HL-60 (cell line): ENCODE data around the gene WDR37.

Experiments
- DNase-seq, 2 experiments: peaks; one replicate each; pipeline ENCODE4 v3.0.0-alpha.2; 2010 to 2020; ENCODE audit warnings: low read depth in 1 of 2, low spot score in 1 of 2
- H3K27ac ChIP-seq: fragments of 250-450 bp; sonication (Bioruptor Pico); replicated peaks from 2 replicates; pipeline ENCODE4 v1.5.1; 2020; ENCODE audit warnings: mild to moderate bottlenecking, moderate library complexity
- H3K27me3 ChIP-seq: fragments of 250-450 bp; sonication (Bioruptor Pico); 2 replicates; pipeline ENCODE4 v1.5.1; 2021; ENCODE audit warnings: mild to moderate bottlenecking, moderate library complexity; ENCODE audit not compliant: insufficient read depth, poor library complexity, severe bottlenecking
- H3K4me3 ChIP-seq: replicated peaks from 2 replicates; pipeline ENCODE4 v1.5.1; 2011; ENCODE audit warnings: mild to moderate bottlenecking, control low read depth, low read length; ENCODE audit not compliant: insufficient read depth
- GABPA ChIP-seq: IDR thresholded peaks from 2 replicates; pipeline ENCODE4 v1.6.1; 2012; ENCODE audit warnings: low read depth
- POLR2AphosphoS5 ChIP-seq: IDR thresholded peaks from 2 replicates; pipeline ENCODE4 v1.6.1; 2012; ENCODE audit warnings: low read depth
- REST ChIP-seq: IDR thresholded peaks from 2 replicates; pipeline ENCODE4 v1.6.1; 2012; ENCODE audit warnings: low read depth; ENCODE audit not compliant: insufficient replicate concordance
- SPI1 ChIP-seq: IDR thresholded peaks from 2 replicates; pipeline ENCODE4 v1.6.1; 2012; ENCODE audit warnings: low read depth, mild to moderate bottlenecking, borderline replicate concordance
- long read RNA-seq: library from polyadenylated mRNA; unstranded; transcript quantifications from one replicate; pipeline ENCODE4 v2.0.0, GENCODE V29; 2020
- TF ChIP-seq, protein P1 (sequence below): IDR thresholded peaks from one replicate; pipeline ENCODE4 v1.5.1; 2011; ENCODE audit warnings: low read length, control low read depth, inconsistent platforms; ENCODE audit not compliant: insufficient read depth

WDR37 gene
- long read RNA-seq, full-length matches to known transcripts = 5 of 47 reads
- long read RNA-seq, partial matches to known transcripts = 3 of 47 reads
- long read RNA-seq, other reads (novel, unspliced or antisense) = 39 of 47 reads

DNA sequence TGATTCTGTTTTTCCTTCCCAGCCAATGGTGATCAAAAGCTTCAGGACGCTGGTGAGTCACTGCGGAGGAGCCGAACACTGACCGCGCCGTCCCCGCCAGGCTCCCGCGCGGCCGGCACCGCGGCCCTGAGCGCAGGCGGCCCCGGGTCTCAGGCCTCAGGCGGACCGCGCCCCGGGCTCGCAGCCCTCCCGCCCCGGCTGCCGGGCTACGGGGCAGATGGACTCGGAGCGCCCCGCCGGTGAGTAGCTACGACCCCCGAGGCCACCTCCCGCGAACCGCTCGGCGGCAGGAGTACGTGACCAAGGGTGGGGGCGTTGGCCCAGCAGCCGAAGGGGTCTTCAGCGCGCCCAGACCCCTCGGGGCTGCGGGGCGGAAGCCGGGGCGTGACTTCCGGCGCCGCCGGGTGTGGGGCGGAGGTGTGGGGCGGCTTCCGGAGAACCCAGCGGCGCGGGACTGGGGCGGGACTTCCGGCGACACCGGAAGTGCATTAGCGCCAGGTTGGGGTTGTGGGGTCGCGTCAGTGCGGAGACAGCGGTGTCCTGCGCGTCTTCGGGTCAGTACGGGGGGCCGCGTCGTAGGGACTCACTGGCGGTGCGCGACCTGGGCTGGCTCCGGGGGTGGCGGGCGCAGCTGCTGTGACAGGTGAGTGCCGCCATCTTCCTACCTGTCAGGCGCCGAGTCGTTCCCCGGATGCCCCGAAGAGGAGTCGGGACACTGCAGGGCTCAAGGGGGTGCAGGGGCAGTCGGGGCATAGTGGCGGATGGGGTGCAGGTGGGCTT lies at the start of gene WDR37:
WDR37 (plus strand) TSS at position 60 of the 780 bp plus-strand sequence. CDS start 15,771 bp downstream, outside the sequence.
- Histone ChIP-seq H3K4me3 (peak within 1 kb of the TSS; percentile 95), H3K27ac (peak within 1 kb of the TSS; percentile 94), H3K27me3 (no peaks in the 10 kb centered on the region)
- DNase-seq = peak; percentile 52 to 61
- no peak for TF ChIP-seq SPI1
- TF ChIP-seq GABPA = peak; percentile 92
- peak; percentile 52; the same call in 1 of the 2 replicates for TF ChIP-seq POLR2AphosphoS5
- TF ChIP-seq, protein P1, sequence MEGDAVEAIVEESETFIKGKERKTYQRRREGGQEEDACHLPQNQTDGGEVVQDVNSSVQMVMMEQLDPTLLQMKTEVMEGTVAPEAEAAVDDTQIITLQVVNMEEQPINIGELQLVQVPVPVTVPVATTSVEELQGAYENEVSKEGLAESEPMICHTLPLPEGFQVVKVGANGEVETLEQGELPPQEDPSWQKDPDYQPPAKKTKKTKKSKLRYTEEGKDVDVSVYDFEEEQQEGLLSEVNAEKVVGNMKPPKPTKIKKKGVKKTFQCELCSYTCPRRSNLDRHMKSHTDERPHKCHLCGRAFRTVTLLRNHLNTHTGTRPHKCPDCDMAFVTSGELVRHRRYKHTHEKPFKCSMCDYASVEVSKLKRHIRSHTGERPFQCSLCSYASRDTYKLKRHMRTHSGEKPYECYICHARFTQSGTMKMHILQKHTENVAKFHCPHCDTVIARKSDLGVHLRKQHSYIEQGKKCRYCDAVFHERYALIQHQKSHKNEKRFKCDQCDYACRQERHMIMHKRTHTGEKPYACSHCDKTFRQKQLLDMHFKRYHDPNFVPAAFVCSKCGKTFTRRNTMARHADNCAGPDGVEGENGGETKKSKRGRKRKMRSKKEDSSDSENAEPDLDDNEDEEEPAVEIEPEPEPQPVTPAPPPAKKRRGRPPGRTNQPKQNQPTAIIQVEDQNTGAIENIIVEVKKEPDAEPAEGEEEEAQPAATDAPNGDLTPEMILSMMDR = no peak
- no peak for TF ChIP-seq REST

DNA sequence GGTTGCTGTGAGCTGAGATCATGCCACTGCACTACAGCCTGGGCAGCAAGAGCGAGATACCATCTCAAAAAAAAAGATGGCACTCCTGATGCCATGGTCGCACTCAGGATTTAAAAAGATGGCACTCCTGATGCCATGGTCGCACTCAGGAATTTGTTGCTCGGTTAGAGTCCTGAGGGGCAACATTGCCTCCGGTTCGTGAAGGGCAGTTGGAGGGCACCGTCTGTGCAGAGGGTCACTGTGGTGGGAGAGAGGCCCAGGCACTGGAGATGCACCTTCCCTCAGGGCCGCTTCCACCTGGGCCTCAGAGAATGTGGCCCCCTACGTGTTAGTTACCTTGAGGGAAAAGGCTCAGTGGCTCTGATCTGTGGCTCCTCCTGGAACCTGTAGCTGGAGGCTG lies 49.6 kb upstream of the WDR37 start:
- H3K4me3 ChIP-seq = no peak overlapping the region
- TF ChIP-seq SPI1 (no peak), POLR2AphosphoS5 (no peak), REST (no peak), GABPA (no peak)
- TF ChIP-seq, protein P1 = no peak
- H3K27me3 ChIP-seq = no peaks in the 10 kb centered on the region

DNA sequence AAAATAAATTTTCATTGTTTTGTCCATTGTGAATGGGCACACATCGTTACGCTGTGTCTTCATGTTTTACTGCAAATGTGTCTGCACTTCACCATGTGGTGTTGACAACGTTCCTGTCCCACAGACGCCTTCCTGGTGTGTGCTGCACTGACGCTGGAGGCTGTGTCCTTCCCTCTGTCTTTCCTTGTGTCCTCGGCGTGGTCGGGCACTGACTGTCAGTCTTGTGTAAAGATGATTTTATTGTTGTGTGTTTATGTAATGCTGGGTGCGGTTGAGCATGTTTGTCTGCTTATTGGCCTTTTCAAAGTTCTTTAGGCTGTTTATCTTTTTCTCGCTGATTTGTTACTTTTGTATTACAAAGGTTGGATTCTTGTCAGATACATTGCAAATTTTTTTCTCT lies 48.6 kb upstream of the WDR37 start:
- H3K27me3 ChIP-seq = no peaks in the 10 kb centered on the region
- no peak overlapping the region for H3K4me3 ChIP-seq
- no peak for DNase-seq
- H3K27ac ChIP-seq = no peak overlapping the region
- TF ChIP-seq SPI1 = no peak
- no peak for TF ChIP-seq GABPA
- no peak for TF ChIP-seq POLR2AphosphoS5
- TF ChIP-seq, protein P1 = no peak
- no peak for TF ChIP-seq REST

More for the DNA sequence above, 49.6 kb upstream of the WDR37 start:
- H3K27ac ChIP-seq = no peak overlapping the region
- DNase-seq = no peak
